GM21619 (cell line): ENCODE results near the gene SNAP47.

ENCODE experiments used
- ATAC-seq: cut with Tn5 transposase; IDR thresholded peaks from one replicate; pipeline ENCODE4 v1.9.1; 2021; ENCODE audit not compliant: unreplicated experiment

Gene SNAP47

GRCh38 chr1:227795732-227796131 lies 60.5 kb downstream of the SNAP47 start:
- no peak for ATAC-seq

- ATAC-seq = no peak
Measured at GRCh38 chr1:227796359-227796915, 61.2 kb downstream of the SNAP47 start.

GRCh38 chr1:227797144-227797543 lies 61.9 kb downstream of the SNAP47 start:
- no peak for ATAC-seq

GRCh38 chr1:227797625-227798024 lies 62.4 kb downstream of the SNAP47 start:
- ATAC-seq = no peak

- ATAC-seq = no peak
Measured at GRCh38 chr1:227798078-227798802, 63.0 kb downstream of the SNAP47 start.

GRCh38 chr1:227799756-227800155 lies 64.5 kb downstream of the SNAP47 start:
- ATAC-seq = no peak

- ATAC-seq = no peak
Measured at GRCh38 chr1:227803933-227804332, 68.7 kb downstream of the SNAP47 start.

GRCh38 chr1:227805606-227806197 lies 70.5 kb downstream of the SNAP47 start:
- no peak for ATAC-seq

- no peak for ATAC-seq
Measured at GRCh38 chr1:227808566-227808965, 73.3 kb downstream of the SNAP47 start.

- ATAC-seq = no peak
Measured at GRCh38 chr1:227809026-227809425, 73.8 kb downstream of the SNAP47 start.

- no peak for ATAC-seq
Measured at GRCh38 chr1:227813962-227814361, 78.7 kb downstream of the SNAP47 start.

GRCh38 chr1:227815468-227816409 lies 80.5 kb downstream of the SNAP47 start, which contains the start of gene PRSS38:
PRSS38 (plus strand) TSS chr1:227815675; CDS start chr1:227815717, 42 bp downstream.
- ATAC-seq = no peak

- no peak for ATAC-seq
Measured at GRCh38 chr1:227816750-227817446, 81.7 kb downstream of the SNAP47 start.

- no peak for ATAC-seq
Measured at GRCh38 chr1:227823537-227823936, 88.3 kb downstream of the SNAP47 start.

- no peak for ATAC-seq
Measured at GRCh38 chr1:227824204-227824603, 89.0 kb downstream of the SNAP47 start.

GRCh38 chr1:227828786-227829185 lies 93.6 kb downstream of the SNAP47 start:
- ATAC-seq = no peak
